Transverse colon (tissue), 4 donors: Measurements from ENCODE around the gene HS3ST5. TPM values are rescaled to one million over a fixed set of nuclear protein-coding genes. Genes with fewer than 3 reads are reported as not detected.

Experiments
- DNase-seq: peaks from one replicate; pipeline ENCODE4 v3.0.0-alpha.2; 2019
- H3K27ac ChIP-seq, 4 donors: fragments of 200-600 bp; sonication (generic); 2 replicates each; pipeline ENCODE4 v1.5.1; 2016 to 2018; ENCODE audit warnings: inconsistent platforms in 4 of 4
- H3K27me3 ChIP-seq: fragments of 200-600 bp; sonication (generic); 2 replicates; pipeline ENCODE4 v1.5.1; 2017; ENCODE audit warnings: inconsistent platforms
- H3K36me3 ChIP-seq, 4 donors: fragments of 200-600 bp; sonication (generic); 2 replicates each; pipeline ENCODE4 v1.5.1; 2017 to 2019; ENCODE audit warnings: inconsistent platforms in 4 of 4
- H3K4me1 ChIP-seq, 4 donors: fragments of 200-600 bp; sonication (generic); 2 replicates each; pipeline ENCODE4 v1.5.1; 2017 to 2020; ENCODE audit warnings: inconsistent platforms in 4 of 4
- H3K4me3 ChIP-seq, 4 donors: fragments of 200-600 bp; sonication (generic); 1 replicate in 1 of 4; 2 replicates in 3 of 4; pipeline versions ENCODE4 v1.5.1 to v1.6.1; 2017 to 2019; ENCODE audit warnings: inconsistent platforms in 4 of 4
- H3K9me3 ChIP-seq, 2 donors: fragments of 200-600 bp; sonication (generic); 2 replicates each; pipeline ENCODE4 v1.5.1; 2017 to 2019; ENCODE audit warnings: inconsistent platforms in 2 of 2
- CTCF ChIP-seq, 5 experiments: fragments of 200-600 bp in 3 of 5; fragments of 450-650 bp in 2 of 5; sonication (generic) in 3 of 5; IDR thresholded peaks; 1 replicate in 2 of 5; 2 replicates in 3 of 5; pipeline ENCODE4 v1.5.1; 2016 to 2017; ENCODE audit warnings: antibody characterized with exemption in 5 of 5, inconsistent platforms in 3 of 5, mild to moderate bottlenecking in 2 of 5, moderate library complexity in 1 of 5
- EP300 ChIP-seq: sonication (generic); formaldehyde crosslinking; IDR thresholded peaks from one replicate; pipeline ENCODE4 v1.6.1; 2017; ENCODE audit warnings: antibody characterized with exemption, low read depth
- POLR2A ChIP-seq: fragments of 450-650 bp; IDR thresholded peaks from one replicate; pipeline ENCODE4 v1.6.1; 2016; ENCODE audit warnings: antibody characterized with exemption, mild to moderate bottlenecking, moderate library complexity
- POLR2AphosphoS5 ChIP-seq, 3 donors: sonication (generic); formaldehyde crosslinking; IDR thresholded peaks; one replicate each; pipeline ENCODE4 v1.6.1; 2016; ENCODE audit warnings: antibody characterized with exemption in 3 of 3
- WGBS, 2 donors: methylation state at CpG; one replicate each; pipeline ENCODE4 v1.1.5; 2018; ENCODE audit warnings: low coverage in 1 of 2; 5-methylcytosine and 5-hydroxymethylcytosine counted together
- in situ Hi-C, 4 donors: fragments of 200-750 bp; cut with MboI; loops; one replicate each; pipeline versions ENCODE4 v1.15.0 to v1.15.1; 2017; ENCODE audit warnings: low sequenced_read_pairs in 3 of 4, low pct_ligation_motif_present in 1 of 4, low pct_unique_long_range_greater_than_20kb in 1 of 4
- intact Hi-C: fragments of 100-400 bp; cut with DNase I; formaldehyde crosslinking; loops from one replicate; pipeline ENCODE4 v1.15.1; 2023; ENCODE audit warnings: low total_unique reads
- total RNA-seq, 4 donors: library from RNA; depleted of rRNA; stranded (reverse); fragments of >200 nt; gene quantifications; one replicate each; pipeline ENCODE4 v1.1.0, GENCODE V29; 2016

Gene HS3ST5
- total RNA-seq, 4 donors from 2014 or later, result 0.27 to 0.32 TPM; not detected in 2

- Histone ChIP-seq H3K4me3 (no peak overlapping the region), H3K27ac (no peak overlapping the region), H3K9me3 (no peaks in the 10 kb centered on the region), H3K4me1 (no peaks in the 10 kb centered on the region), H3K36me3 (no peaks in the 10 kb centered on the region), H3K27me3 (no peaks in the 10 kb centered on the region)
- 25 to 38% methylated on average over 1 of the region's 1 CpG for WGBS, 2 donors
- intact Hi-C loops (loop anchor here (5.0 to 10.0 kb wide), 2 partner anchors 224 to 1556 kb away; no protein-coding TSS in a partner anchor), in situ Hi-C loops (no loop called here)
- DNase-seq, result no peak
- no peak for TF ChIP-seq CTCF (IDR thresholded peaks at IDR 0.05)
- no peak for TF ChIP-seq EP300
- no peak for TF ChIP-seq POLR2AphosphoS5 (IDR thresholded peaks at IDR 0.05)
- TF ChIP-seq POLR2A, result no peak
These were observed 241.6 kb downstream of the HS3ST5 start for GRCh38 chr6:114101255-114101654.

GRCh38 chr6:114100215-114100994, 242.4 kb downstream of the HS3ST5 start:
- H3K36me3 ChIP-seq, result no peaks in the 10 kb centered on the region
- intact Hi-C loops (loop anchor here (5.0 to 10.0 kb wide), 2 partner anchors 224 to 1557 kb away; no protein-coding TSS in a partner anchor), in situ Hi-C loops (no loop called here)
- WGBS, 2 donors, result 79 to 80% methylated on average over 8 to 10 of the region's 10 CpGs
- H3K27ac ChIP-seq, result no peak overlapping the region
- H3K4me1 ChIP-seq, result no peaks in the 10 kb centered on the region
- no peaks in the 10 kb centered on the region for H3K9me3 ChIP-seq
- H3K27me3 ChIP-seq, result no peaks in the 10 kb centered on the region
- TF ChIP-seq EP300 (no peak), POLR2A (no peak)
- H3K4me3 ChIP-seq, result no peak overlapping the region
- no peak for DNase-seq

DNA sequence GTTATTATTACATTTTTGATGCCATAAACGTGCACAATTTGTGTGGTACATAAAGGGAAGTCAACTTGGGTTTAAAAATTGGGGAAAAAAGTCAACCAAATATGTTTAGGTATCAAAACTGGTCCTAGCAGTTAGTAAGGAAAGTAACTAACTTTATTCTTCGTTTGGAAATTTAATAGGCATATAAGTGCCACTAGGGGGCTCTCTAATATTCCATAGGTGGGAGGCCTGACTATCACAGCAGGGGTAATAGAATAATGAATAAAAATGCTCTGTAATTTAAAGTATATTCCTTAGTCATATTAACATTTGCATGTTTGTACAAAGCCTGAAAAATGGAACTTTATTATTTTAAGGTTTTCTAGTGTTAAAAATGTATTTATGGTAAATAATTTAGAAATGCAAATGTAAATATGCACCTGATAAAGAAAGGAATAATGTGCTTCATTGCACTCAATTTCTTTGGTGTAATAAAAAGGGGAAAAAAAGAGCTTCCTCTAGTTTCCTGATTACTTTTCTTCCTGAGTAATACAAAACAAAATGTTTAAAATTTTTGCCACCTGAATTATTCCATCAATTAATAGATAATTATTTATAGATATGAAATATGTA, 246.2 kb downstream of the HS3ST5 start:
- no peak overlapping the region for H3K27ac ChIP-seq
- no peaks in the 10 kb centered on the region for H3K9me3 ChIP-seq
- H3K4me1 ChIP-seq, result no peaks in the 10 kb centered on the region
- no peaks in the 10 kb centered on the region for H3K27me3 ChIP-seq
- WGBS, 2 donors, result 0 to 8% methylated on average over 2 of the region's 2 CpGs
- intact Hi-C loops (no loop called here), in situ Hi-C loops (no loop called here)
- no peak for DNase-seq
- TF ChIP-seq CTCF (IDR thresholded peaks at IDR 0.05) (peak; percentile 39 to 74 (median 72)), EP300 (no peak)
- no peak overlapping the region for H3K4me3 ChIP-seq
- no peaks in the 10 kb centered on the region for H3K36me3 ChIP-seq

GRCh38 chr6:114092943-114093342, 249.9 kb downstream of the HS3ST5 start:
- WGBS, 2 donors, result 70% methylated on average over 2 of the region's 2 CpGs; no CpG with 5 or more reads in 1 of the 2 donors
- H3K36me3 ChIP-seq, result no peaks in the 10 kb centered on the region
- H3K4me3 ChIP-seq, result no peak overlapping the region
- intact Hi-C loops, result no loop called here
- no peak overlapping the region for H3K27ac ChIP-seq
- no peaks in the 10 kb centered on the region for H3K9me3 ChIP-seq
- TF ChIP-seq CTCF (IDR thresholded peaks at IDR 0.05), result no peak
- no peak for TF ChIP-seq POLR2AphosphoS5 (IDR thresholded peaks at IDR 0.05)
- TF ChIP-seq POLR2A, result no peak
- TF ChIP-seq EP300, result no peak
- no peak for DNase-seq
- in situ Hi-C loops, result no loop called here
- H3K4me1 ChIP-seq, result no peaks in the 10 kb centered on the region
- no peaks in the 10 kb centered on the region for H3K27me3 ChIP-seq
